DMS53 treated with DMSO at 0.1 percent for 48 hours (cell line): ENCODE data around the gene ATXN1.
A peak's percentile ranks its signal among the peaks of the same experiment; 100 is the strongest.

Source experiments
- DNase-seq: peaks from one replicate; lab custom pipeline; 2025; ENCODE audit not compliant: unreplicated experiment; lab: John Stamatoyannopoulos, UW

Gene ATXN1

GRCh38 chr6:16681260-16681873 lies 79.9 kb downstream of the ATXN1 start:
- no peak for DNase-seq

DNA sequence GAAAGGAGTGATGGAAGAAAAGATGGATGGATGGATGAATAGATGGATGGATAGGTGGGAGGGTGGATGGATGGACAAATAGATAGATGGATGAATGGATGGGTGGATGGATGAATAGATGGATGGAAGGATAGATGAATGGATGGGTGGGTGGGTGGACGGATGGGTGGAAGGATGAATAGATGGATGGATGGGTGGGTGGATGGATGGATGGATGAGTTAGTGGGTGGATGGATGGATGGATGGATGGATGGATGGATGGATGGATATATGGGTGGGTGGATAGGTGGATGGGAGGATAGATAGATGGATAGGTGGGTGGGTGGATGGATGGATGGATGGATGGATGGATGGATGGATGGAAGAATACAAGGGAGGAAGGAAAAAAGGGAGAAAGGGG lies 82.2 kb downstream of the ATXN1 start:
- DNase-seq: no peak

- DNase-seq: no peak
These were observed 83.8 kb downstream of the ATXN1 start for GRCh38 chr6:16677458-16677857.

- DNase-seq: peak; percentile 30
These were observed 84.3 kb downstream of the ATXN1 start for GRCh38 chr6:16676978-16677377.

DNA sequence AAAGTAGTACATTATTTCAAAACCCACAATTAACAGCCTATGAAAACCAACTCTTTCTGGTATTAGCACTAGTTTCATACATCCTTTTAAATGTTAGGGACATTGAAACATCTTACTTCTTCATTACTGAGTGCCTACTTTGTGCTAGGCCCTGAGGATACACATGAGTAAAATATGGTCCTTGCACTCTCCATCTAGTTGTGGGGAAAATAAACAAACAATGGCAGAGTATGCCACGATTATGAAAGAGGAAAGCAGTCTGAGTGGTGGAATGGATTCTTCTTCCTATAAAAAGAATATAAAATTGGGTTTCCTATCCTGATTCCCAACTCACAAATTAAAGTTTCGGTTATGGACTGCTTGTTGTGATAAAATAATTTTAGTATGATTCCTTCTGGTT lies 84.9 kb downstream of the ATXN1 start:
- no peak for DNase-seq

- DNase-seq: no peak
These were observed 86.4 kb downstream of the ATXN1 start for GRCh38 chr6:16674801-16675392.

DNA sequence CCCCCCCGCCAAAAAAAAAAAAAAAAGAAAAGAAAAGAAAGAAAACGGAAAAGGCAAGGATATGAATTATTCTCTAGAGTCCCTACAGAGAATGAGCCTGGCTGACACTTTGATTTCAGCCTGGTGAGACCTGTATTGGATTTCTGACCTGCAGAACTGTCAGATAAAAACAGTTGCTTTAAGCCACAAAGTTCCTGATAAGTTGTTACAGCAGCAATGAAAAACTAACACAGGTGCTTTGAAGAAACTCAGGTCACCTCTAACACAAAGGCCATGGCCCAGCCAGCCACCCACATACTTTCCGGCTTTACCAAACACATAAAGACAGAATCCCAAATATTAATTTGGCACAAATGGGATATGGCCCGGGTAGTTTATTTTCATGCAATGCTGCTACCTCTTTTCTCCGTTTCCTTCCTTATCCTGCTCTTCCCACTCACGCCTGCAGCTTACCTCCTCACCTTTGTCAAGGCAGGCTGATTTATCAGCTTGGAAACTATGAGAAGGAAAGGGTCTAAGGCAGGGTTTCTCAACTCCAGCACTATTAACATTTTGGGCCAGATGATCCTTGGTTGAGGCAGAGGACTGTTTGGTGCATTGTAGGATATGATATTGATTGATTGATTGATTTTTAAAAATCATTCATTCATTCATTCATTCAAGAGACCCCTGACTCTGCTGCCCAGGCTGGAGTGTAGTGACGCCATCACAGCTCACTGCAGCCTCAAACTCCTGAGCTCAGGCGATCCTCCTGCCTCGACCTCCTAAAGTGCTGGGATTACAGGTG lies 88.1 kb downstream of the ATXN1 start:
- DNase-seq: no peak

- no peak for DNase-seq
These were observed 89.7 kb downstream of the ATXN1 start for GRCh38 chr6:16671302-16672289.

DNA sequence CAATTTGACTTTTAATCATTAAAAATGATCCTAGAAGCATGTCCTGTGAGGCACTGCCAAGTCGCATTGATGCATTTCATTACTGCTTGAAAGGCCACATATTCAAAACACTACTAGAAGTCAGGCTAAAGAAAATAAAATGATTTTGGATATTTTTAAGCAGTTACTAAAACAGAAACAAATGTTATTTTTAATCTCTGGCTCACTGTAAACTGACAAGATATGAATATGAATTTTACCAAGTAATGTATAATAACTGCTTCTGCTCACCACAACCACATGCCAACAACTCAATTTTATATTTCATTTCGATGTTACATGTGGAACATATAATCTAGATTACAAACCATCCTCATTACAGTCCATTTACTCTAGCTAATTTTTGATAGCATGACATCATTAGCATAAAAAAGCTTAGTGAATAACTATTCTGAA lies 90.6 kb downstream of the ATXN1 start:
- no peak for DNase-seq

GRCh38 chr6:16670183-16670582 lies 91.1 kb downstream of the ATXN1 start:
- no peak for DNase-seq

DNA sequence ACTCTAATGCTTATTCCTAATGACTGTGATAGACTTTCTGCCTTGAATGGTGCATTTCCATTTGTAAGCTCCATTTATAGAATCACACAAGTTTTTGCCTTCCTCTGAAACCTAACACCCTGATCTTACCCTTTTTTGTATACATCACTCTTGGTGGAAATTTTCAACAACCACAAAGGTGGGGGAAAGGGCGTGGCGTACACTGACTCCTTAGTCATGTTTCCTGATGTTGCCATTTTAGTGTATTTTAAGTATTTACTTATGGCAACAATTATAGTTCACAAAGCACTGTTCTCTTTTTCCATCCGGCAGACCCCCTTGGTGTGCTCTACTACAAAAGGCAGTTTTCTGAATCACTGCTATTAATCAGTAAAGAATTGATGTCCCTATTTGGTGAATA lies 92.0 kb downstream of the ATXN1 start:
- no peak for DNase-seq

- DNase-seq: no peak
These were observed 93.8 kb downstream of the ATXN1 start for GRCh38 chr6:16667509-16667908.

GRCh38 chr6:16665992-16666391 lies 95.3 kb downstream of the ATXN1 start:
- DNase-seq: no peak

DNA sequence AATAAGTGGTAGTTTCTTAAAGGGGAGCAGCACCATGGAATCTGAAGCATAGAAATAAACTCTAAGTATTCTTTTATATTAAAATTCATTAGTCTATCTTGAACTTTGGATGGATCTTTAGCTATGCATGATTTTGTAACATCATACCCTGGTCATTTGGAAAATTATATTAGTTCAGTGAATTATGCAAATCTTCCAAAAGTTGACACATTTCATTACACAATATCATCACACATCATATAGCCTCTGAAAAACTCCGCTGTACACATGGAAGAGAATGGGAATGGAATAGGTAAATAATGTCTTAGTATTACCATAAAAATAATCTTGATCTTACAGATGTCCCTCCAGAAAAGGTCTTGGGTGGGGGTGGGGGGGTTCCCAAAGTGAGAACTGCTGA lies 96.1 kb downstream of the ATXN1 start:
- no peak for DNase-seq

DNA sequence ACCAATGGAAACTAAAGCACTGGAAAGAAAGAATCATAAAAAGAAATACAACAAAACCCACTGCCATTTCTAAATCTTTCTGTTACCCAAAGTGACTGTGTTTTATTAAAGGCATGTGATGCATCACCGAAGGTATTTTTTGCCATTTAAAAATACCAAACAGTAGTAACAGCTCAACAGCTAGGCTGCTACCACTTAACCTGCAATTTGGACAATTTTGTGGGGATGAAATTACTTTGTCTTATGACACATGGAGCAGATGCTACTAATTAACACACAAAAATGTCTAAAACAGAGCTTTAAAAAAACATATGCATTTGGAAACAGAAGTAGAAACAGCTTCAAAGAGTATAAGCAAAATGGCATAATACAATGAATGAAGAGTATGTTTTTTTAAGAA lies 97.4 kb downstream of the ATXN1 start:
- DNase-seq: no peak

GRCh38 chr6:16660157-16660497 lies 101.1 kb downstream of the ATXN1 start:
- no peak for DNase-seq

DNA sequence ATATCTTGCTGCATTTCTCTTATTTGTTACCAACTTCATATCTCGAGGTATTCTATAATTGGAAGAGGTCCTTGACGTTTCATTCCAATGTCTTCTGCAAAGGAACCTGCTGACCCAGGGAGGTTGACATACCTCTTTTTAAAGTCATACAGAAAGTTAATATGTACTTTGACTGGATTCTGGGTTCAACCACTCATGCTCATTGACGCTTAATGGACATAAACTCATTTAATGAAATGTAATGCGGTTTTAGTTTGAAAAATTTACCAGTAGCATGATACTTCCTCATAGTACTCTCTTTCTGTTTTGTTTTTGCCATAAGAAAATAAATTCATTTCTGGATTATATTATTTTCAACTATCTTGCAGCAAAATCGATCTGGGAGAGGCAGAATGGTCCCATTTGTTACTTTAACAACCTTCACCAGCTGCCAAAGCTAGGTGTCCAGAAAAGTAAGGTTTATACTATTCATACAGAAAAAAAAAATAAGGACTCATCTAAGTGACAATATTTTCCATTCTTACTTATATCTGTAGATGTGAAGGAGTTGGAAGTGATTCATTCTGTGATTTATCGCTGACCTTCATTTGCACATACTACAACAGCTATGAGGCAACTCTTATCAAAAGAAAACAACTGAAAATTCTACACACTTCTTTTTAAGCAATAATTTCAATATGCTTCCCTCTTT lies 101.6 kb downstream of the ATXN1 start:
- no peak for DNase-seq

DNA sequence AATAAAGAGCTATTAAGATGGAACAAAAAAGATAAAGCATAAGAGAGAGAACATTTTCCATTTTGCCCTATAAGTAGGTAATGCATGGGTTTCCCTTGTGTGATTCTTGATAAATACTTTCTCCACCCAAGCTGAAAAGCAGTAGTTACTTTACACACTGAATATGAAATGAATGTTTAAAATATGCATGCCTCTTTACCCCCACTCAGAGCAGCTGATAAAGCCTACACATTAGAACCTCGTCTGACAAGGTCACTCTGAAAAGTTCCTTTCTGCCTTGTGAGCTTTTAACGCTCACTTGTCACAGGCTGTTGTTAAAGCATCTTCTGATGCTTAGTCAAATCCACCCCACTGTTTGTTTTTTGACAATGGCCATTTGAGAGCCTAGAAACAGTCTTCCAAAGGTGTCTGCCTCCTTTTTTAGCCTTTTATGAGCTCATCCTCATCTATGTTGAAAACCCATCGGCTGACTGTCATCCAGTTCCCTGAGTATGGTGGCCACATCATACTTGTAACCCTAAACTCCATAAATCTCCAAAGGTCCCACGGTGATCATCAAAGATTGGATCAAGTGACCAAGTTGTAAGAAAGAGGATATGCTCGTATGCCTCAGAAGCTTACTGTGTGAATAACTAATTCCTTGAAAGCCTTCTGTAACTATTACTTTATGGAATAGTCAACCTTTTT lies 102.8 kb downstream of the ATXN1 start:
- no peak for DNase-seq

- no peak for DNase-seq
These were observed 103.5 kb downstream of the ATXN1 start for GRCh38 chr6:16657768-16658167.

DNA sequence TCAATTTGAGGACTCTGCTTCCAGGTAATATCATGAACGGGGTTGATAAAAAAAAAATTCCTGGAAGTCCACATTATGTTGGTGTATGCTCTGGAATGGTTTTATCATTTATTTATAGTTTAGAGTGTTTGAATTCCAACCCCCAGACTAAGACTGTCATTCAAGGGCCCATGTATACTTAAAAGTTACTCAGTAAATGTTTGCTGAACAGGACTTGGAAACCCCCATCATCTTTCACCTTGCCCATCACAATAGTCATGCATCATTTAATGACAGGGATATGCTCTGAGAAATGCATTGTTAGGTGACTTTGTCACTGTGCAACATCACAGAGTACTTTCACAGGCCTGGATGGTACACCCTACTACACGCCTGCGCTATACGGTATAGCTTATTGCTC lies 104.8 kb downstream of the ATXN1 start:
- no peak for DNase-seq
